ENCODE results near the gene SP140.
"Not testable (repeated sequence)": the region's sequence is repeated elsewhere in the genome, so short reads cannot be mapped to it uniquely, and the experiment has no call there.

Gene SP140

DNA sequence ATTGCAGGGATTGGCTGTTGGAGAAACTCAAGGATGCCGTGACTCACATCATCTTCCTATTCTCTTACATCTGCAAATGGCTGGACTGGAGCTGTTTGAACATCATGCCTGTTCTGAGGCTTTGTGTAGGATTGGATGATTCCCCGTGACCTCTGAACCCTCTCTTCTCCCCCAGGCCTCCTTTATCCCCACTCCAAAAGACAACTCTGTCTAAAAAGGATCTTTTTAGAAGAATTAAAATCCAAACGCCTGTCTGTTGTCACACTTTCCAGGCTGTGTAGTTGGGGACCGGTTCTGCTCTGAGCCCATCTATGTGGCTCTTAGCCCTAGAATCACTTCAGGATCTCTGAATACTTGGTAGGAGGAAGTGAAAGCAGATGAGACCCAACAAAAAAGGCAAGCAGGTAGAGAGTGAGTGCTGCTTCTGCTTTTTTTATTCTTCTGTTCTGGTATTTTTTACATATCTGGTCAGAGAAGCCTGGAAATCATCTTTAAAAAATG lies 565 bp downstream of the SP140 start:
- DNase-seq (ENCODE audit: low read depth) = no peak

DNA sequence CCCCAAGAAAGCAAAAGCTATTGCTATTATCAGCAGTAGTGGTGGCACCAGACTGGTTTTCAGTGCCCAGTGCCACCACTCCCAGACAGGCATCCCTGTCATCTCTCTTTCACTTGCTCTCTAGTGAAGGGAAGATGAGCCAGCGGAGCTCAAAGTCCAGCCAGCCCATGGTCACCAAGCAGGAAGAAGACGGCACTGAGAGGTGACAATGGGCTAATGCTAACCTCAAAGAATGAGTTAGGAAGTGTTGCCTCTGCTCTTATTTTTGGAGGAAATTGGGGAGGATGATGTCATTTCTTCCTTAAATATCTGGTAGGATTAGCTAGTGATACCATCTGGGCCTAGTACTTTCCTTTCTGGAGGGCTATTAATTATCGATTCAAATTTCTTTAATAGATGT lies 1.7 kb downstream of the SP140 start:
- DNase-seq (ENCODE audit: low read depth) = no peak

DNA sequence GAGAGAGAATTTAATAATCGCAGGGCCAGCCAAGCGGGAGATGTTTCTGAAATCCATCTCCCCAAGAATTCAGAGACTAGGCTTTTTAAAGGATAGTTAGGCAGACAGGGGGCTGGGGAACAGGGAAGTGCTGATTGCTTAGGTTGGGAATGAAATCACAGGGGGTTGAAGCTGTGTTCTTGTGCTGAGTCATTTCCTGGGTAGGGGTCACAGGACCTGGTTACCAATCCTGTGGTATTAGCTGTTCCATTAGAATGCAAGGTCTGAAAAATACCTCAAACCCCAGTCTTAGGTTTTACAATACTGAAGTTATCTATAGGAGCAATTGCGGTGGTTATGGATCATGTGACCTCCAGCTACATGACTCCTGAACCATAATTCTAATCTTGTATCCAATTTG lies 4.6 kb downstream of the SP140 start:
- peak; percentile 97 for DNase-seq (ENCODE audit: low read depth)

DNA sequence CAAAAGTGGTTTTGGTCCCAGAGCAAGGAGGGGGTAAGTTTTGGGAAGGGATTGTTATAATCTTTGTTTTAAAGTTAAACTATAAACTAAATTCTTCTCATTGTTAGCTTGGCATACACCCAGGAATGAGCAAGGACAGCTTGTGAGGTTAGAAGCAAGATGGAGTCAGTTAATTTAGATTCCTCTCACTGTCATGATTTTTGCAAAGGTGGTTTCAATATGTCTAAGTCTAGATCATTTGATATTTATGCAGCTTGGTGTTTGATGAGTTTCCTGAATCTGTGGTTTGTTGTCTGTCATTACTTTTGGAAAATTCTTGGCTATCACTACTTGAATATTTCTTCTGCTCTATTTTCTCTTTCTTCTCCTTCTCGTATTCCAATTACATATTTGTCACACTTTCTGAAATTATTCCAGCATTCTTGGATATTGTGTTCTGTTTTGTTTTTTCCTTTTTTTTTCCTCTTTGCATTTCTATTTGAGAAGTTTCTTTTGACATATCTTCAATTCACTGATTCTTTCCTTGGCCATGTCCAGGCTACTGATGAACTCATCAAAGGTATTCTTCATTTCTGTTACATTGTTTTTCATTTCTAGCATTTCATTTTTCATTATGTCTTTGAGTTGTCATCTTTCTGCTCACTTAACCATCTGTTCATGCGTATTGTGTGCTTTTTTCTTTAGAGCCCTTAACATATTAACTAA lies 5.1 kb downstream of the SP140 start:
- no peak for DNase-seq (ENCODE audit: low read depth)

DNA sequence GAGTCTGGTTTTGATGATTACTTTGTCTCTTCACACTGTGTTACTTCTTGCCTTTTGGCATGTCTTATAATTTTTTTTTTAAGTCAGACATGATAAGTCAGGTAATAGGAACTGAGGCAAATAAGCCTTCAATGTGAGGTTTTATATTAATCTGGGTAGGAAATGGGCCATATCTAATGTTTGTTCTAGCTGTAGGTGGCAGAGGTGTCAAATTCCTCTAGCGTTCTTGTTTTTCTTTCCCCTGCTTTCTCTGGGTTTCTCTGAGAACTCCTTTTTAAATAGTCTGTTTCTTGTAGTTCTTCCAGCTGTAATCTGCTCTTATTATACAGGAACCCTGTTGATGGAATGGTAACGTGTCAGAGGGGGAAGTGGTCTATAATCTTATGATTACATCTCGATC lies 5.7 kb downstream of the SP140 start:
- DNase-seq (ENCODE audit: low read depth) = no peak

DNA sequence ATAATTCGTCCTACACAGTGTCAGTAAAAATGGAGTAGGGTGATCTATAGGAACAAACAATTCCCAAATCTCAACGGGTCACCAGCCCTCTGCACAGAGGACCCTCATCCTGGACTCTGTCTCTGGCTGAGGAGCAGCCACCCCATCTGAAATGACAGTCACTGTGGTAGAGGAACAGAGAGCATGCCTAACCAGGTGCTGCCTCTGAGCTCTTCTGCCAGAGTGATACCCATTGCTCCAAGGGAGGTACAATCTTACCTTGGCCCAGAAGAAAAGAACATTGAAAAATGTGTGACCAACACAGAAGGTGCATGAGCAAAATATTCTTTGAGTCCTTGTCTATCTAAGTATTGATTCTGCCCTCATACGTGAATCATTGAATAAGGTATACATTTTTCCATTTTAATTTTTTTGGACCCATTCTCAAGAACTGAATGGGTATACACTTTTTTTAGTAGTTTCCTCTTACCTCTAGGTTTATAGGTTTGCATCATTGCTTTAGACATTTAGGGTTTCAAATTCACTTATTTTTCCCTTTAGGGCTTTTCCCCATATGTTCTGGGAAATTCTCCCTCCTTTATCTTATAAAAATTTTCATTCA lies 8.7 kb downstream of the SP140 start:
- DNase-seq (ENCODE audit: low read depth) = no peak

DNA sequence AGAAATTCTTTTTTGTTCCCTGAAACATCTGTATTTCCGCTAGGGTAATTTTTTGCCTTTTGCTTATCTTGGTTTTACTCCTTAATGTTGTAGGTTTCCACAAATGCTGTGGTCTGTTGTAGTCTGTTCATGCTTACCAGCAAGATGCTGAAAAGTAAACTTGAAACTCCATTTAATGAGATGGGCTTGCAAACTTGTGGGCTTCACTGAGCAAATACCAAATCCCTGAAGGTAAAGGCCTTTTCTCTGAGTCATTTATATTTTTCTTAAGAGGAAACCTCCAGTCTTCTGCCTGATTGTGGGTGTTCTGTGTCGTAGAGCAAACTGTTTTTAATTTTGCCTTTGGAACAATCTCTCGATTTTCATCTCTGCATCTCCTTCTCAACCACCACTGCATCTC lies 9.3 kb downstream of the SP140 start:
- peak; percentile 47 for DNase-seq (ENCODE audit: low read depth)

DNA sequence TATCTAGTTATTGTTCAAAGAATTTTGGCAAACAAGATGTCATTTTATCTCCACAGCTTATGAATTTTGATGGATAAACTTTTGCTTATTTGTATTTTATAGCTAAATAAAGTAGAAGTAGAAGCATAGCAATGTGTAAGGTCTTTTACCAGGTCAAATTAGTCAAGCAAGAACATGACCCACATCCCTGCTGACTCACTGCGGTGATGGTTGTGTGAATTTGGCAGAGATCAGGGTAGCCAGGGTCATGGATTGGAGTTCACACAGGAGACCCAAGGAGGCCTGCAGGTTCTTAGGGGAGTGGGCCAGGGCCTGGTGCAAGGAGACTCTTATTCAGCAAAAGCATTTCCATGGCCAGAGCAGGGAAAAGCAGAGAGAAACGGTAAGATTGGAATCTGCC lies 18.7 kb downstream of the SP140 start:
- DNase-seq (ENCODE audit: low read depth) = peak; percentile 60

DNA sequence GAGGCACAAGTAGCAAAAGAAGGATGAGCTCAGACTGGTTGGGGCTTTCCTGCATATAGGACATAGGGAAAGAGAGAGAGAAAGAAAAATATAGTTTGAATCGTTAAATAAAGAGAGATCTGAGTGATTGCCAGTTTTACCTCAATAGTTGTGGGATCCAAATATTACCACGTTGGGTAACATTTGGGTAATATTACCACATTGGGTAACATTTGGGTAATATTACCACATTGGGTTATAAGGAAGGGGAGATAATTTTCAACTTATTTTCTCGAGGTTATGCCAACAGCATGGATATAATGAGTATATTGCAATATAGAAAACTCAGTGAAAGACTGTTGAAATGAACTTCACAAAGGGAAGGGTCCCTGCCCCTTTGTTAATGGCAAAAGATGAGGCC lies 20.7 kb downstream of the SP140 start:
- no peak for DNase-seq (ENCODE audit: low read depth)

DNA sequence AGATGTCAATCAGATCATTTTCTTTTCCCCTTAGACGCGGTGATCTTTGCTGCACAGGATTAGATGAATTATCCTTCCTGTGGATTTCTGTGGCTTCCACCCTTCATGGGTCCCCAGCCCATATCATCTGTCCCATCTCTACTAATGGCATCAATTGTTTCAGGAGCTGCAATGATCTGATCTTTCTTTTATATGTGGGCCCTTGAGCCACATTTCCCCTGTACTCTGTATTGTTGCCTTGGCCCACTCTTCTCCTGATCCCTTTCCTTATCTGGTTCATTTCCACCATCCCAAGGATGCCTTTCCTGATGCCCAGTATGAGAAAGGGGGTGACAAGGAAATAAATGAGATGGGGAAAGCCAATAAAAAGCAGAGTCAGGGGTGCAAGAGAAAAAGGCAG lies 24.7 kb downstream of the SP140 start:
- DNase-seq (ENCODE audit: low read depth) = no peak

DNA sequence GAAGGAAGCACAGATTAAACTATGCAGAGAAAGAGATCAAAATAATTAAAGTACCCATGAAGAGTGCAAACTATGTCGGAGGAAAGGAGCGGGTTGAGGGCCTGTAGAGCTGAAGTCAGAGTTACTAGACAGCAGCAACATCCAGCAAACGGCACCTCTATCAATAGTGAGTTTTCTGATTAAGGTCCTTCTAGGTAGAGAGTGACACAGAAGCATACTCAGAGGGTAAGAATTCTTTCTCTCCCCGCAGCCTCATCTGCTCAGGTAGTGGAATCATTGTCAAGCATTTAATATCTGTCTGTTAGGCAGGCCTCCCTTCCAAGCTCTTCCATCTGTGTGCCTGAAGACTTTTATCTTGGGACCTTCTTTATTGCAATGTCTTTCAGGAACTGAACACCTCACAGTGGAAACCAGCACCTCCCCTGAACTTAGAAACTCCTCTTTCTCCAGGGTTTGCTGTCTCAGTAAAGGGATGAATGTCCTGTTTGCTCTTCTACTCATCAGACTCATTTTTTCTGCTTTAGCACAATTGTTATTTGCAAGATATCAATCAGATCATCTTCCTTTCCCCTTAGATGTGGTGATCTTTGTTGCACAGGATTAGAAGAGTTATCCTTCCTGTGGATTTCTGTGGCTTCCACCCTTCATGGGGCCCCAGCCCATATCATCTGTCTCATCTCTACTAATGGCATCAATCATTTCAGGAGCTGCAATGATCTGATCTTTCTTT lies 28.8 kb downstream of the SP140 start:
- no peak for DNase-seq (ENCODE audit: low read depth)

DNA sequence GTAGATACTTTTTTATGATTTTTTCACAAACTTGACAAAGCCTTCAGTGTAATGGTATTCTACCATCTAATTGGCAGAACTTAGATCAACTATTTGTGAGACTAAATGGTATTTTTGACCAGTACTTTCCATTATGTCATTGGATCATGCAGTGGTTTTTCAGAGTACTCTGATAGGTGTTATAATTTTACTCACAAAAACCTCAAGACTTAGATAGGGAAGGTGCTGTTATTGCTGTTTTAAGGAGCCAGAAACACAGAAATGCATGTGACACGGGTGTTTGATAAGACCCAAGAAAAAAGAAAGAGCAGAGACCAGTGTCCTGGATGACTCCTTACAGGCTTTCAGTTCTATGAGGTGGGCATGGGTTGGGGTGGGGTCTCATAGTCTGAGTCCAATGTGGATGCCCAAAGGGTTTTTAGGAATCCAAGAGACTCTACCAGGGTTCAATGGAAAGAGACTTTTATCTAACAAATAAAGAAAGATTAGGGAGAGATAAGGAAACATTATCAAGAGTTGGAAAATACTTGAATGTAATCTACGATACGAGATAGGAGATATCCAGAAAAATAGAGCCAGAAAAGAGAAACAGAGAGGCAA lies 31.3 kb downstream of the SP140 start:
- no peak for DNase-seq (ENCODE audit: low read depth)

DNA sequence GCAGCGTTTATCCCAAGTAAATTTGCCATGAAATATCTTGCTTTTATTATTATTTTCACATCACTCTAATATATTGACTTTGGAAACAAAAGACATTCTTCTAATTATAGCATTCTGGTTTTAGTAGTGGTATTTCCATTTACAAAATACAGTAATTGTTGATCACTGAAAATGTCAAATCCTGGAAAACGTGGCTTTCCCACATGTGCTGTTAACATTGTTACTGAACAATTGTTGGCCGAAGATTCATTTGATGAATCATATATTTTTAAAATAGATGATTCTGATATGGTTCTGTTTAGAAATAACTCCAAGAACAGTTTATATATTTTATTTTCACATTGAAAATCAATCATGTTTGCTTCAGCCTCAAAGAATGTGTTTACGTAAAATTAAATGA lies 32.9 kb downstream of the SP140 start:
- DNase-seq (ENCODE audit: low read depth) = no peak

DNA sequence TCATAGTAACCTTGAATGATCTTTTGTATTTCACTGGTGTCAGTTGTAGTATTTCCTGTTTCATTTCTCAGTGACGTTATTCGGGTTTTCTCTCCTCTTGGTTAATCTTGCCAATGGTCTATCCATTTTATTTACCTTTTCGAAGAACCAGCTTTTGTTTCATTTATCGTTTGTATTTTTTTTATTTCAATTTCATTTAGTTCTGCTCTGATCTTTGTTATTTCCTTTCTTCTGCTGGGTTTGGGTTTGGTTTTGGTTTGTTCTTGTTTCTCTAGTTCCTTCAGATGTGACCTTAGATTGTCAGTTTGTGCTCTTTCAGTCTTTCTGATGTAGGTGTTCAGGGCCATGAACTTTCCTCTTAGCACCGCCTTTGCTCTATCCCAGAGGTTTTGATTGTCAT lies 36.7 kb downstream of the SP140 start:
- DNase-seq (ENCODE audit: low read depth) = no peak

DNA sequence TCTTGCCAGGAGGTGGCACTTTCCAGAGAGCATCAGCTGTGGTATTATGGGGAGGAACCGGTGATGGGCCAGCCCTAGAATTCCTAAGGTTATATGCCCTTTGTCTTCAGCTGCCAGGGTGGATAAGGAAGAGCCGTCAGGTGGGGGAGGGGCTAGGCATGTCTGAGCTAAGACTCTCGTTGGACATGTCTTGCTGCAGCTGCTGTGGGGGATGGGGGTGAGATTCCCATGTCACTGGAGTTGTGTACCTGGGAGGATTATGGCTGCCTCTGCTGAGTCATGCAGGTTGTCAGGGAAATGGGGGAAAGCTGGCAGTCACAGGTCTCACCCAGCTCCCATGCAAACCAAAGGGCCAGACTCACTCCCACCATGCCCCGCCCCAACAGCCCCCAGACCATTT lies 39.4 kb downstream of the SP140 start:
- DNase-seq (ENCODE audit: low read depth) = not testable (repeated sequence)

DNA sequence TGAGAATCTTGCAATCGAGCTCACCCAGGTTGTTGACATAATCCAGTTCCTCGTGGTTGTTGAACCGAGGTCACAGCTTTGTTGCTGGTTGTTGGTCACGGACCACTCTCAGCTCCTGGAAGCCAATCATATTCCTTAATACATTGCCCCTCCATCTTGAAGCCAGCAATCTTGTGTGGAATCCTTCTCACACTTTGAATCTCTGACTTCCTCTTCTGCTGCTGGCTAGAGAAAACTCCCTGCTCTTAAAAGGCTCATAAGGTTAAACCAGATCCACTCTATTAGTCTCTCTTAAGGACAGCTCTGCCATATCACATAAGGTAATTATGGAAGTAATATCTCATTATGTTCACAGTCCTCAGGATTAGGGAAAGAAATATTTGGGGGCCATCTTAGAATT lies 41.1 kb downstream of the SP140 start:
- DNase-seq (ENCODE audit: low read depth) = no peak

DNA sequence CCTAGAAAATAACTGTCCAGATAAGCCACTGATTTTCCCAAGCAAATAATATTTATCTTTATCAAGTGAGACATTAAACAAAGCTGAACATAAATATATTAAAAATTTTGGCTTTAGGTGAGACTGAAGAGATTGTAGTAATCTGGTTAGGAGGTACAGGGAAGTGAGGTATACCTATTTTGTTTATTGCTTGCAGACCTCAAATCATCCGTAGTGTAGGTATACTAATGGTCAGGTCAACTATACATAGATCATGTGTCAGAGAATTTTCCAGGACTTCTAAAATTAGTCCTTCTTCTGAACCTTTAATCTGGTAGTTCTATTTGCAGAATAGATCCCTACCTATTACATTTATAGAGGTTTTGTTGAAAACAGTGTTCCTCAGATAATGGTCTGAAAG lies 41.5 kb downstream of the SP140 start:
- DNase-seq (ENCODE audit: low read depth) = no peak

DNA sequence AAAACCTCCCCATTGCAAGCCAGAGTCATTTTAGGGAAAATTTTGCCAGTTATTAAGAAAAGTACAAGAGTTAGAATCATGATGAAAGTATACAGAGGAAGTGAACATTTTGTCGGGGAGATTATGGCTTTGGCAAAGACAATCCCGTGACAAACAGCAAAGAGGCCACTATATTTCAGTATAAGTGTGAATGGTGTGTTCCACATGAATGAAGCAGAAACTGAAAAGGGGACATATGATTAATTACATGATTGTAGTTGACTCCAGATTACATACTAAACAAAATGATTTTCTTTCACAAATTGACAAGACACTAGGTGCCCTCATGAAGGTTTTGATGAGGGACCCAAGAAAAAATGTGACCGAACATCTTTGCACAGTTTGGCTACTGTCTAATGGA lies 42.0 kb downstream of the SP140 start:
- no peak for DNase-seq (ENCODE audit: low read depth)

DNA sequence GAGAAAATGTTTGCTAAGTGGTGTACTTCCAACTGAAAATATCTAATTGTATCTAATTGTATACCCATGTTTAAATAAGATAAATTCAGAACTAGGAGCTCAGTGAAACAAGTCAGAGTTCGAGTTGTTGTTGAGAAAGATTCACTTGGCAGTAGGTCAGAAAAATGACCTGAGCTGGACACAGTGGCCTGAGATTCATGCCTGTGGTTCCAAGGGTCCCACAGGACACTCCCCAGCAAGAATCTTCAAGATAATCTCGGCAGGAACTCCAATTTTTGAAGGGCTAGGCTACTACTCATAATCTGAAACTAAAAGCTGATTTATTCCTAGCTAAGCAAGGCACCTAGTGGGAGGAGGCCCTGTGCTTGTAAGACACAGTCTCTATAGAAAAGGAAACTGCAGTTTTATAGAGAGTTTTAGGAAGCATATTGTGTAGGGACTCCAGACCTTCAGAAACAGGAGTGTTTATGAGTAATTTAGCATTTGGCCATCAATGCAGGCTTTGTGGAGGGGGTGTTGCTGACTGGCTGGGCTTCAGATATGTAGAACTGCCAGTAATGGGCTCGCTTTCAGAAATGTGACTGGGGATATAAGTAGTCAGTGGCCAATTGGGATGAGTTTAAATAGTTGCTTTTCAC lies 43.2 kb downstream of the SP140 start:
- peak; percentile 0 for DNase-seq (ENCODE audit: low read depth)

DNA sequence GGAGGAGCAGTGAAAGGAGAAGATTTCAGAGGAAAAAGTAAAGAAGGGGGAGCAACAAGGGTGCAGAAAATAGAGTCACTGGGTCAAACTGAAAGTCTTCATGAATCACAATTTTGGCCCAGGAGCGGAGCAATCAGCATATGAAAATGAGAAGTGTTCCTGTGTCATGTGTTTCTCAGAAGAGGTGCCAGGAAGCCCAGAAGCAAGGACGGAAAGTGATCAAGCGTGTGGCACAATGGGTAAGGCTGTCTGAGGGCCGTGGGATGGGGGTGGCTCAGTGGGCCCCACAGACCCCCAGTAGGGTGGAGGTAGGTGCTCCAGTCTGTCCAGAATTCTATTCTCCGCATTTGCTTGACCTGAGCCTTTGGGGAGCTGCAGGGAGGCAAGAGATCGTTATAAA lies 44.2 kb downstream of the SP140 start:
- DNase-seq (ENCODE audit: low read depth) = no peak

DNA sequence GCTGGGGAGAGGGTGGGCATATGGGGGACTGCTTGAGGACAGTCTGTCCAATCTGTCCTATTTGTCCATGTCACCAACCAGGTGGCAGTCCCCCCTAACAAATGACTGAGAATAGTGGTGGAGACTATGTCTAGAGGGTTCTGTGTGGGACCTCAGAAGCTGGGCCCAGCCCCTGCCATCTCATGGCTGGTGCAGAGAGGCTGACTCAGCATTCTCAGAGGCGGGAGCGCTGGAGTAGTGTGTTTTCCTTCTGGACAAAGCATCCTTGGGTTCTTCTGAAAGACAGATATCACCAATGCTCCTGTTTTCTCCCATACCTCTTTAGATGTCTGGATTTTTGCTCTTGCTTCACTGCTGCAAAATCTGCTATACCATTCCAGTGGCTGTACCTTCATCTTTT lies 57.4 kb downstream of the SP140 start:
- no peak for DNase-seq (ENCODE audit: low read depth)

DNA sequence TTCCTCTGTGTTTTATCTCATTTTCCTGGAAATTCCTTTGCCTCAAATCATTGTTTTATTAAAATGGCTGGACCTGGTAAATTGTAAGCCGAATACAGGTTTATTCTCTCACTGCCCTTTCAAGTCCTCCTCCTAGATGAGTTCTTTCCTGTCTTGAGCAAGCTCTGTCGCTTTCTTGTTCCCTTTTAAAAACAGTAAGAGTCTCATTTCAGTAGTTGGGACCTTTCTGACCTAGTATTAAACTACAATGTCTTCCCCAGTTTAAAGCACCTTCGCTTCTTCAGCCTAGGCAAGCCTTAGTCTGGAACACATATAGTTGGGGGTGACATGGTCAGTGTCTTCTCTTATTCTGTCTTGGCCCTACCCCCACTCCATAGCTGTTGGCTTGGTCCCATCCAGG lies 60.5 kb downstream of the SP140 start:
- DNase-seq (ENCODE audit: low read depth) = no peak

DNA sequence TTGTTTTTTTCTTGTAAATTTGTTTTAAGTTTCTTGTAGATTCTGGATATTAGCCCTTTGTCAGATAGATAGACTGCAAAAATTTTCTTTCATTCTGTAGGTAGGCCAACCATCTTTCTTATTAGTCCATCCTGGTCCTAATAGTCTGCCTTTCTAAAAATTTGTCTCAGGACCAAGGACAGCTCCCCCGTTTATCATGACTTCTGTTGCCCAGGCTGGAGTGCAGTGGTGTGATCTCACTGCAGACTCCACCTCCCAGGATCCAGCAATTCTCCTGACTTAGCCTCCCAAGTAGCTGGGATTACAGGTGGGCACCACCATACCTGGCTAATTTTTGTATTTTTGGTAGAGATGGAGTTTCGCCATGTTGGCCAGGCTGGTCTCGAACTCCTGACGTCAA lies 63.8 kb downstream of the SP140 start:
- DNase-seq (ENCODE audit: low read depth) = peak; percentile 54
